ENCODE results near the gene ZSWIM4. TPM values are rescaled to one million over a fixed set of nuclear protein-coding genes. Genes with fewer than 3 reads are reported as not detected.
A peak's percentile ranks its signal among the peaks of the same experiment; 100 is the strongest.

Gene ZSWIM4
- total RNA-seq, 1 experiment from 2014 or later: 9.8 TPM

GRCh38 chr19:13872339-13872694 lies 77.1 kb downstream of the ZSWIM4 start:
- Histone ChIP-seq H3K36me3 (ENCODE audit: insufficient read depth, low read length, poor library complexity, severe bottlenecking) (no peaks in the 10 kb centered on the region), H3K27ac (ENCODE audit: low read depth, low read length, poor library complexity, severe bottlenecking) (peak overlapping the region; percentile 23), H3K27me3 (replicated peaks; ENCODE audit: insufficient read depth, low read depth, low read length, poor library complexity) (no peaks in the 10 kb centered on the region), H3K4me1 (ENCODE audit: insufficient read depth, low read length, poor library complexity, severe bottlenecking) (peaks cover 13% of the 10 kb centered on the region), H3K9me3 (ENCODE audit: low read depth, low read length, poor library complexity, severe bottlenecking) (no peaks in the 10 kb centered on the region), H3K4me3 (ENCODE audit: low read depth, low read length, poor library complexity, severe bottlenecking) (peak overlapping the region; percentile 30)
- no peak for DNase-seq (ENCODE audit: low spot score)
- no peak for TF ChIP-seq EZH2 (IDR thresholded peaks at IDR 0.05; ENCODE audit: borderline replicate concordance, low read depth, low read length, poor library complexity, severe bottlenecking)
- TF ChIP-seq, protein P1, sequence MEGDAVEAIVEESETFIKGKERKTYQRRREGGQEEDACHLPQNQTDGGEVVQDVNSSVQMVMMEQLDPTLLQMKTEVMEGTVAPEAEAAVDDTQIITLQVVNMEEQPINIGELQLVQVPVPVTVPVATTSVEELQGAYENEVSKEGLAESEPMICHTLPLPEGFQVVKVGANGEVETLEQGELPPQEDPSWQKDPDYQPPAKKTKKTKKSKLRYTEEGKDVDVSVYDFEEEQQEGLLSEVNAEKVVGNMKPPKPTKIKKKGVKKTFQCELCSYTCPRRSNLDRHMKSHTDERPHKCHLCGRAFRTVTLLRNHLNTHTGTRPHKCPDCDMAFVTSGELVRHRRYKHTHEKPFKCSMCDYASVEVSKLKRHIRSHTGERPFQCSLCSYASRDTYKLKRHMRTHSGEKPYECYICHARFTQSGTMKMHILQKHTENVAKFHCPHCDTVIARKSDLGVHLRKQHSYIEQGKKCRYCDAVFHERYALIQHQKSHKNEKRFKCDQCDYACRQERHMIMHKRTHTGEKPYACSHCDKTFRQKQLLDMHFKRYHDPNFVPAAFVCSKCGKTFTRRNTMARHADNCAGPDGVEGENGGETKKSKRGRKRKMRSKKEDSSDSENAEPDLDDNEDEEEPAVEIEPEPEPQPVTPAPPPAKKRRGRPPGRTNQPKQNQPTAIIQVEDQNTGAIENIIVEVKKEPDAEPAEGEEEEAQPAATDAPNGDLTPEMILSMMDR (conservative IDR thresholded peaks at IDR 0.05; ENCODE audit: low read depth, low read length): no peak
- BruUV-seq (replicated peaks): no TSS peak
- POLR2A ChIA-PET (ENCODE audit: low non-redundant PET): interaction anchor here (0.7 kb wide), 1 partner anchor 490 kb away, joined by 22 read pairs; no protein-coding TSS in a partner anchor
- intact Hi-C loops (cut with micrococcal nuclease; ENCODE audit: unreplicated experiment): no loop called here
- CTCF ChIA-PET: interaction anchor here (0.6 to 0.7 kb wide), 2 partner anchors 13 to 133 kb away, joined by 4 to 16 read pairs; no protein-coding TSS in a partner anchor

GRCh38 chr19:13872695-13873389 lies 77.6 kb downstream of the ZSWIM4 start:
- peak overlapping the region; percentile 30 for H3K4me3 ChIP-seq (ENCODE audit: low read depth, low read length, poor library complexity, severe bottlenecking)
- BruUV-seq (replicated peaks): no TSS peak
- no peaks in the 10 kb centered on the region for H3K9me3 ChIP-seq (ENCODE audit: low read depth, low read length, poor library complexity, severe bottlenecking)
- no peak for TF ChIP-seq EZH2 (IDR thresholded peaks at IDR 0.05; ENCODE audit: borderline replicate concordance, low read depth, low read length, poor library complexity, severe bottlenecking)
- TF ChIP-seq, protein P1 (conservative IDR thresholded peaks at IDR 0.05; ENCODE audit: low read depth, low read length): peak; percentile 33; the same call in 1 of the 2 replicates
- peak; percentile 62 for DNase-seq (ENCODE audit: low spot score)
- intact Hi-C loops (cut with micrococcal nuclease; ENCODE audit: unreplicated experiment): no loop called here
- H3K4me1 ChIP-seq (ENCODE audit: insufficient read depth, low read length, poor library complexity, severe bottlenecking): peaks cover 13% of the 10 kb centered on the region
- ChIA-PET POLR2A (ENCODE audit: low non-redundant PET) (interaction anchor here (0.7 kb wide), 1 partner anchor 489 kb away, joined by 22 read pairs; no protein-coding TSS in a partner anchor), CTCF (interaction anchor here (0.6 to 0.7 kb wide), 2 partner anchors 14 to 133 kb away, joined by 4 to 16 read pairs; no protein-coding TSS in a partner anchor)
- no peaks in the 10 kb centered on the region for H3K36me3 ChIP-seq (ENCODE audit: insufficient read depth, low read length, poor library complexity, severe bottlenecking)
- no peaks in the 10 kb centered on the region for H3K27me3 ChIP-seq (replicated peaks; ENCODE audit: insufficient read depth, low read depth, low read length, poor library complexity)
- H3K27ac ChIP-seq (ENCODE audit: low read depth, low read length, poor library complexity, severe bottlenecking): peak overlapping the region; percentile 23

DNA sequence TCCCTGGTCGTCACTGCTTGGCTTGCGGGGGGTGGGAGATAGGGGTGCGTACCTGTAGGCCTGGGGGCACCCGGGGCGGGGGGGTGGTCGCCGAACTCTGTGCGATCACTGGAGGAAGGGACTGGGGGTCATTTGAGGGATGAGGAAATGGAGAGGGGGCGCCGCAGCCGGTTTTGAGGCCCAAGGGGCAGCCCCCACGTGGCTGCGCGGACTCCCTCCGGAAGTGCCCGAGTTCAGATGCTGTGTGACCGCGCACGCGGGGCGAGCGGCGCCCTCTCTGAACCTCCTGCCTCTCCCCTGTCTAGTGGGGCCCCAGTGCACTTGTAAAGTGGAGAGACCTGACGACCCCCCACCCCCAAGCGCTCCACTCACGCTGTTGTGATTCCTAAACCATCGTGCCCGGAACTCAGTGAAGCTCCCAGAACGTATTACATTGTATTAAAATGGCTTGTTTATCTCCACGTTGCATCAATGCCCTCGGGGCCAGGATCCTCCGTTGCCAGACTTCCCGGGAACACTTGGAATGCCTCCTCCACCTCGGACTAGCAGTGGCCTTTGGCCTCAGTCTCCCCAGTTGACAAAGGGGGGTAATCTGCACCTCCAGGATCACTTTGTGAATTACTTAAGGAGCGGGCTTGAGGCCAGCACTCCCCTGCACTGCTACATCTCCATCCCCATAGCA lies 78.7 kb downstream of the ZSWIM4 start:
- TF ChIP-seq EZH2 (IDR thresholded peaks at IDR 0.05; ENCODE audit: borderline replicate concordance, low read depth, low read length, poor library complexity, severe bottlenecking): no peak
- TF ChIP-seq, protein P1 (conservative IDR thresholded peaks at IDR 0.05; ENCODE audit: low read depth, low read length): no peak
- no peaks in the 10 kb centered on the region for H3K36me3 ChIP-seq (ENCODE audit: insufficient read depth, low read length, poor library complexity, severe bottlenecking)
- no peak for DNase-seq (ENCODE audit: low spot score)
- H3K27ac ChIP-seq (ENCODE audit: low read depth, low read length, poor library complexity, severe bottlenecking): no peak overlapping the region
- CTCF ChIA-PET: interaction anchor here (0.6 kb wide), 1 partner anchor 12 kb away, joined by 4 read pairs; no protein-coding TSS in a partner anchor
- BruUV-seq (replicated peaks): no TSS peak
- no peak overlapping the region for H3K4me3 ChIP-seq (ENCODE audit: low read depth, low read length, poor library complexity, severe bottlenecking)
- H3K9me3 ChIP-seq (ENCODE audit: low read depth, low read length, poor library complexity, severe bottlenecking): no peaks in the 10 kb centered on the region
- peaks cover 13% of the 10 kb centered on the region for H3K4me1 ChIP-seq (ENCODE audit: insufficient read depth, low read length, poor library complexity, severe bottlenecking)
- intact Hi-C loops (cut with micrococcal nuclease; ENCODE audit: unreplicated experiment): no loop called here
- no peaks in the 10 kb centered on the region for H3K27me3 ChIP-seq (replicated peaks; ENCODE audit: insufficient read depth, low read depth, low read length, poor library complexity)
- POLR2A ChIA-PET (ENCODE audit: low non-redundant PET): no interaction called here
